Thoracic aorta (tissue), 2 donors: Measurements from ENCODE around the gene ATP6V0E1. TPM values are rescaled to one million over a fixed set of nuclear protein-coding genes. Genes with fewer than 3 reads are reported as not detected.

ENCODE experiments used
- ATAC-seq: fragments of 150-250 bp; one replicate; pipeline ENCODE4 v1.8.0; 2017; ENCODE audit warnings: low read depth; ENCODE audit not compliant: insufficient number of reproducible peaks, low FRiP score
- DNase-seq: peaks from one replicate; pipeline ENCODE4 v3.0.0-alpha.2; 2020; ENCODE audit warnings: low spot score
- H3K27ac ChIP-seq, 2 donors: fragments of 200-600 bp; sonication (generic); 1 replicate in 1 of 2; 2 replicates in 1 of 2; pipeline ENCODE4 v1.5.1; 2016; ENCODE audit warnings: mild to moderate bottlenecking in 2 of 2, moderate library complexity in 2 of 2
- H3K27me3 ChIP-seq: fragments of 200-600 bp; sonication (generic); replicated peaks from 2 replicates; pipeline ENCODE4 v1.6.0; 2016; ENCODE audit warnings: mild to moderate bottlenecking; ENCODE audit not compliant: insufficient read depth
- H3K36me3 ChIP-seq: fragments of 200-600 bp; sonication (generic); one replicate; pipeline ENCODE4 v1.5.1; 2016
- H3K4me1 ChIP-seq, 2 donors: fragments of 200-600 bp; sonication (generic); 1 replicate in 1 of 2; 2 replicates in 1 of 2; pipeline versions ENCODE4 v1.5.1 to v1.6.0; 2016; ENCODE audit warnings: low read depth in 2 of 2, mild to moderate bottlenecking in 1 of 2; ENCODE audit not compliant: control insufficient read depth in 1 of 2
- H3K4me3 ChIP-seq: fragments of 200-600 bp; sonication (generic); 2 replicates; pipeline ENCODE4 v1.5.1; 2016; ENCODE audit warnings: mild to moderate bottlenecking
- H3K9me3 ChIP-seq: fragments of 200-600 bp; sonication (generic); 2 replicates; pipeline ENCODE4 v1.5.1; 2016
- CTCF ChIP-seq: fragments of 200-600 bp; sonication (generic); IDR thresholded peaks from one replicate; pipeline ENCODE4 v1.5.1; 2019; ENCODE audit warnings: antibody characterized with exemption
- total RNA-seq, 2 donors: library from RNA; depleted of rRNA; stranded (reverse); fragments of >200 nt; gene quantifications; one replicate each; pipeline versions ENCODE4 v1.1.0 to v1.2.3, GENCODE V29; 2016

Gene ATP6V0E1
- total RNA-seq, 2 donors from 2014 or later, result 117 to 123 TPM

- Histone ChIP-seq H3K27me3 (no peaks in the 10 kb centered on the region), H3K36me3 (peaks cover 2% of the 10 kb centered on the region), H3K4me3 (no peak overlapping the region), H3K4me1 (peaks cover 30 to 68% of the 10 kb centered on the region in 2 donors), H3K9me3 (no peaks in the 10 kb centered on the region), H3K27ac (peak overlapping the region; percentile 65 to 94)
- no peak for TF ChIP-seq CTCF
- ATAC-seq (no peak), DNase-seq (no peak)
Measured at GRCh38 chr5:172951371-172952033, 32.1 kb upstream of the ATP6V0E1 start.

GRCh38 chr5:172952034-172952511, 31.5 kb upstream of the ATP6V0E1 start:
- no peak for ATAC-seq
- H3K4me1 ChIP-seq, result peaks cover 31 to 68% of the 10 kb centered on the region in 2 donors
- no peak for TF ChIP-seq CTCF

GRCh38 chr5:172953776-172954675, 29.5 kb upstream of the ATP6V0E1 start:
- peak overlapping the region; percentile 94 to 95 for H3K27ac ChIP-seq
- no peaks in the 10 kb centered on the region for H3K27me3 ChIP-seq
- no peak for TF ChIP-seq CTCF
- DNase-seq, result no peak
- no peak overlapping the region for H3K4me3 ChIP-seq
- ATAC-seq, result peak; percentile 48
- H3K4me1 ChIP-seq, result peaks cover 28 to 61% of the 10 kb centered on the region in 2 donors
- H3K9me3 ChIP-seq, result no peaks in the 10 kb centered on the region
- no peaks in the 10 kb centered on the region for H3K36me3 ChIP-seq

More at GRCh38 chr5:172952034-172952511, 31.5 kb upstream of the ATP6V0E1 start:
- H3K4me3 ChIP-seq, result no peak overlapping the region
- H3K9me3 ChIP-seq, result no peaks in the 10 kb centered on the region
- no peaks in the 10 kb centered on the region for H3K36me3 ChIP-seq
- DNase-seq, result no peak
- H3K27ac ChIP-seq, result peak overlapping the region; percentile 65 to 94
- H3K27me3 ChIP-seq, result no peaks in the 10 kb centered on the region

GRCh38 chr5:172954751-172955159, 28.8 kb upstream of the ATP6V0E1 start:
- Histone ChIP-seq H3K4me1 (peaks cover 30 to 64% of the 10 kb centered on the region in 2 donors), H3K36me3 (no peaks in the 10 kb centered on the region), H3K9me3 (no peaks in the 10 kb centered on the region), H3K27ac (peak overlapping the region; percentile 94 to 95), H3K27me3 (no peaks in the 10 kb centered on the region), H3K4me3 (no peak overlapping the region)
- DNase-seq, result no peak
- no peak for TF ChIP-seq CTCF
- ATAC-seq, result no peak

- Histone ChIP-seq H3K27ac (peak overlapping the region; percentile 94 to 95), H3K9me3 (no peaks in the 10 kb centered on the region), H3K4me3 (peak overlapping the region; percentile 19), H3K36me3 (no peaks in the 10 kb centered on the region), H3K27me3 (no peaks in the 10 kb centered on the region), H3K4me1 (peaks cover 37 to 68% of the 10 kb centered on the region in 2 donors)
- no peak for ATAC-seq
- no peak for DNase-seq
- no peak for TF ChIP-seq CTCF
Measured at GRCh38 chr5:172956228-172956627, 27.3 kb upstream of the ATP6V0E1 start.
